ENCODE measurements around the gene REST. TPM values are rescaled to one million over a fixed set of nuclear protein-coding genes. Genes with fewer than 3 reads are reported as not detected.

REST gene
- total RNA-seq, 2 experiments from 2014 or later = 56.8 to 57.6 TPM

DNA sequence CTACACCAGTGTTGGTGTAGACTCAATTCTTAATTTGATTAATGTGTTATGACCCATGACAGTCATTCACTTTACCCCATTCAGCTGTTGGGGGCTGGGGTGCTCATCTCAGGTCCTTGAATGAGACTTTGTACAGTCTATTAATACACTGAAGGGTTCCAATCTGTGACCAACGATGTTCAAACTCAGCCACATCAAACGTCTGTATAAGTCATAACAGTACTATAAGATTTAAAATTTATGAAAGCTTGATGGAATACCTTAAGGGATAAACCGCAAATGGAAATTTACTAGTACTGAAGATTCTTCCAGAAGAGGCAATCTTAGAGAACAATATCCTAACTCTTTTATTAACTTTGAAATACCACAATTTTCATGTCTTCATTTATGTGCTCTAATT is 33.7 kb downstream of the REST start:
- no peak for DNase-seq
- H3K4me3 Mint-ChIP-seq = no peak overlapping the region
- POLR2A ChIA-PET = interaction anchor here (1.3 kb wide), 1 partner anchor 36 kb away, joined by 3 read pairs; the partner anchor contains the start of gene NOA1
- no peaks in the 10 kb centered on the region for H3K9me3 ChIP-seq (ENCODE audit: control insufficient read depth in 1 of 2, insufficient read depth in 1 of 2, low read length in 2 of 2)
- H3K4me1 Mint-ChIP-seq (ENCODE audit: low read depth) = no peaks in the 10 kb centered on the region
- H3K27ac Mint-ChIP-seq = no peak overlapping the region
- peaks cover 41% of the 10 kb centered on the region for H3K36me3 Mint-ChIP-seq (ENCODE audit: low read depth)
- H3K27me3 ChIP-seq (ENCODE audit: control insufficient read depth in 1 of 2, insufficient read depth in 2 of 2, low read length in 2 of 2) = no peaks in the 10 kb centered on the region
- intact Hi-C loops (cut with DNase I, micrococcal nuclease) = no loop called here
- no peak overlapping the region for H3K4me3 ChIP-seq (ENCODE audit: low read length)
- TF ChIP-seq CTCF (IDR thresholded peaks at IDR 0.05) = no peak
- no peak overlapping the region for H3K27ac ChIP-seq (ENCODE audit: low read depth in 1 of 2, low read length in 2 of 2)
- H3K4me1 ChIP-seq (ENCODE audit: insufficient read depth, low read length) = no peaks in the 10 kb centered on the region
- no peaks in the 10 kb centered on the region for H3K9me3 Mint-ChIP-seq
- CTCF ChIA-PET = no interaction called here
- no peaks in the 10 kb centered on the region for H3K27me3 Mint-ChIP-seq
- no peak for ATAC-seq (ENCODE audit: poor library complexity)
- H3K36me3 ChIP-seq (ENCODE audit: insufficient read depth, low read length) = peaks cover 19% of the 10 kb centered on the region

DNA sequence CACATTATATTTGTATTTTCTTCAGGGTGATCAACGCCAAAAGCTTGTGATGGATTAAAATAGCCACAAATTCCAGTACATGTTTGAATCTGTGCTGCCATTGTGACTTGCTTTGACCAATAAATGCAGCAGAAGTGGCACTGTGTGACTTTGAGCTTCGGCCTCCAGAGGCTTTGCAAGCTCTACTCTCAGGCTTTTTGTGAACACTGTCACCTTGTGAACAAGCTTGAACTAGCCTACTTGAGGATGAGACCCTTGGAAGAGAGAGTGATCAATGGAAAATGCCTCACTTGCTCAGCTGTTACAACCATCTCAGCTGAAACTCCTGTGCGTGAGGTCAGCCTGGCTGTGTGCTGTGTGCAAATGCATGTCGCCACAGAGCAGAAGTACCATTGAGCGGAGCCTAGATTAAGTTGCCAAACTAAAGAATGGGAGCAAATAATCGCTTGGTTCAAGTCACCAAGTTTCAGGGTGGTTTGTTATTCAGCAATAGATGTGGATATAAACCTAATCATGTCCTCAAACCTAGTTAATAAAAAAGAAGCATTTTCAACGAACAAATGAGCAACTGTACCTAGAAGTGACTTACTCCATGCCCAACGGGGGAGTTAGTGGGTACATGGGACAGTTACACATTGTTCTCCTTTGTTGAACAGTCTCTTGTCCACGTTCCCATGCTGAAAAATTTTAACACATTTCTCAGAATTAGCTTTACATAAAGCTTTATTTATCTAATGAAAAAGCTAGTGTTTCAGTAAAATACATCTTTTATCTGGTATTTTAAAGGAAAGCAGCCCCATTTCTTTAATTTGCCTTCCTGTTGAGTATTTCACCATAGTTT is 46.2 kb downstream of the REST start:
- Histone ChIP-seq H3K27ac (ENCODE audit: low read depth in 1 of 2, low read length in 2 of 2) (no peak overlapping the region), H3K4me1 (ENCODE audit: insufficient read depth, low read length) (no peaks in the 10 kb centered on the region), H3K9me3 (ENCODE audit: control insufficient read depth in 1 of 2, insufficient read depth in 1 of 2, low read length in 2 of 2) (no peaks in the 10 kb centered on the region), H3K36me3 (ENCODE audit: insufficient read depth, low read length) (no peaks in the 10 kb centered on the region), H3K27me3 (ENCODE audit: control insufficient read depth in 1 of 2, insufficient read depth in 2 of 2, low read length in 2 of 2) (no peaks in the 10 kb centered on the region), H3K4me3 (ENCODE audit: low read length) (no peak overlapping the region)
- H3K4me3 Mint-ChIP-seq = no peak overlapping the region
- intact Hi-C loops (cut with DNase I, micrococcal nuclease) = no loop called here
- DNase-seq (no peak), ATAC-seq (ENCODE audit: poor library complexity) (no peak)
- H3K9me3 Mint-ChIP-seq = no peaks in the 10 kb centered on the region
- H3K36me3 Mint-ChIP-seq (ENCODE audit: low read depth) = no peaks in the 10 kb centered on the region
- H3K27me3 Mint-ChIP-seq = no peaks in the 10 kb centered on the region
- no peak overlapping the region for H3K27ac Mint-ChIP-seq
- TF ChIP-seq CTCF (IDR thresholded peaks at IDR 0.05) = no peak
- no peaks in the 10 kb centered on the region for H3K4me1 Mint-ChIP-seq (ENCODE audit: low read depth)
- ChIA-PET CTCF (no interaction called here), POLR2A (interaction anchor here (0.7 to 1.9 kb wide), 2 partner anchors 13 to 45 kb away, joined by 3 to 5 read pairs; no protein-coding TSS in a partner anchor)

DNA sequence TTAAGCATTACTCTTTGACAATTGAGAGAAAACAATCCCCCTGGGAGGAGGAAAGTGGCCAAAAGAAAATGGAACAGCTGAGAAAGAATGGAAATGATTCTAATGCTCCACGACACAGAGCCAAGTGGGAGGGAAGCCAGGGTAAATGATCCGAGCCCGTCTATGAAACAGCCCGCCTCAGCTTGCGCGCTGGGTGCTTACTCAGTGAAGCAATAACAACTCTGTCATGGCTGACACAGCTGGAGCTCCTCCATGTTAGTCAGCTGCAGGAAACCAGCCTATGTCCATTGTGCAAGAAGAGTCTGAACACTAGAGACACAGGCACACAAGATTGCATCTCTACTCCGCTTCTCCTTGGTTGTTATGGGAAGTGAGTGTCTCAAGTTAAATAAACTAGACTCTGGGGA is 50.4 kb downstream of the REST start:
- TF ChIP-seq CTCF (IDR thresholded peaks at IDR 0.05) = no peak
- Mint-ChIP-seq H3K9me3 (no peaks in the 10 kb centered on the region), H3K27me3 (no peaks in the 10 kb centered on the region), H3K36me3 (ENCODE audit: low read depth) (peaks cover 18% of the 10 kb centered on the region), H3K27ac (no peak overlapping the region), H3K4me3 (no peak overlapping the region), H3K4me1 (ENCODE audit: low read depth) (no peaks in the 10 kb centered on the region)
- intact Hi-C loops (cut with DNase I, micrococcal nuclease) = no loop called here
- ChIA-PET POLR2A (interaction anchor here (0.6 to 0.9 kb wide), 2 partner anchors 10 to 21 kb away, joined by 3 to 4 read pairs; partner anchors contain the start of gene POLR2B), CTCF (no interaction called here)
- no peaks in the 10 kb centered on the region for H3K4me1 ChIP-seq (ENCODE audit: insufficient read depth, low read length)
- no peaks in the 10 kb centered on the region for H3K27me3 ChIP-seq (ENCODE audit: control insufficient read depth in 1 of 2, insufficient read depth in 2 of 2, low read length in 2 of 2)
- no peaks in the 10 kb centered on the region for H3K9me3 ChIP-seq (ENCODE audit: control insufficient read depth in 1 of 2, insufficient read depth in 1 of 2, low read length in 2 of 2)
- H3K36me3 ChIP-seq (ENCODE audit: insufficient read depth, low read length) = peaks cover 5% of the 10 kb centered on the region
- ATAC-seq (ENCODE audit: poor library complexity) = no peak
- peak in 2 of 14 experiments; percentile 45 to 62 for DNase-seq
- H3K4me3 ChIP-seq (ENCODE audit: low read length) = no peak overlapping the region
- H3K27ac ChIP-seq (ENCODE audit: low read depth in 1 of 2, low read length in 2 of 2) = no peak overlapping the region
